Testis (tissue), 3 donors: Measurements from ENCODE around the gene FIZ1. TPM values are rescaled to one million over a fixed set of nuclear protein-coding genes. Genes with fewer than 3 reads are reported as not detected.

Experiments used
- DNase-seq: peaks from one replicate; pipeline ENCODE4 v3.0.0-alpha.2; 2019
- H3K27ac ChIP-seq, 2 donors: fragments of 200-600 bp; sonication (generic); one replicate each; pipeline ENCODE4 v1.5.1; 2019
- H3K27me3 ChIP-seq: fragments of 200-600 bp; sonication (generic); one replicate; pipeline ENCODE4 v1.5.1; 2019
- H3K36me3 ChIP-seq: fragments of 200-600 bp; sonication (generic); one replicate; pipeline ENCODE4 v1.5.1; 2017; ENCODE audit warnings: low read depth; ENCODE audit errors: missing control alignments
- H3K4me1 ChIP-seq: fragments of 200-600 bp; sonication (generic); one replicate; pipeline ENCODE4 v1.5.1; 2019
- H3K4me3 ChIP-seq, 2 donors: fragments of 200-600 bp; sonication (generic); one replicate each; pipeline ENCODE4 v1.5.1; 2017 to 2019
- H3K9me3 ChIP-seq: fragments of 200-600 bp; sonication (generic); one replicate; pipeline ENCODE4 v1.5.1; 2017
- POLR2A ChIP-seq: fragments of 450-650 bp; IDR thresholded peaks from one replicate; pipeline ENCODE4 v1.6.1; 2017; ENCODE audit warnings: antibody characterized with exemption, mild to moderate bottlenecking, moderate library complexity
- WGBS, 2 donors: methylation state at CpG; one replicate each; pipeline ENCODE4 v1.1.5; 2018; 5-methylcytosine and 5-hydroxymethylcytosine counted together
- intact Hi-C: fragments of 100-400 bp; cut with DNase I; formaldehyde crosslinking; loops from one replicate; pipeline ENCODE4 v1.15.1; 2023; ENCODE audit warnings: low total_unique reads
- polyA plus RNA-seq: library from polyadenylated mRNA; stranded (reverse); fragments of 350-450 nt; fragmentation: Illumina TruSeq; extraction: RNeasy Lipid Tissue Mini Kit (QIAGEN cat#74804); gene quantifications from one replicate; pipeline ENCODE4 v1.2.3, GENCODE V29; 2014; ENCODE audit warnings: low read depth, low replicate concordance; ENCODE audit not compliant: insufficient read depth
- total RNA-seq, 2 donors: library from RNA; depleted of rRNA; stranded (reverse); fragments of >200 nt; gene quantifications; one replicate each; pipeline ENCODE4 v1.2.3, GENCODE V29; 2016
- TF ChIP-seq, protein P1 (sequence below), 3 experiments: fragments of 450-650 bp in 2 of 3; fragments of 200-600 bp in 1 of 3; sonication (generic) in 1 of 3; IDR thresholded peaks; one replicate each; pipeline ENCODE4 v1.5.1; 2016 to 2019; ENCODE audit warnings: antibody characterized with exemption in 3 of 3, mild to moderate bottlenecking in 2 of 3, moderate library complexity in 1 of 3

The FIZ1 gene
- total and polyA plus RNA-seq, 3 donors from 2014 or later, result 8.5 to 17.4 (median 16.5) TPM

DNA sequence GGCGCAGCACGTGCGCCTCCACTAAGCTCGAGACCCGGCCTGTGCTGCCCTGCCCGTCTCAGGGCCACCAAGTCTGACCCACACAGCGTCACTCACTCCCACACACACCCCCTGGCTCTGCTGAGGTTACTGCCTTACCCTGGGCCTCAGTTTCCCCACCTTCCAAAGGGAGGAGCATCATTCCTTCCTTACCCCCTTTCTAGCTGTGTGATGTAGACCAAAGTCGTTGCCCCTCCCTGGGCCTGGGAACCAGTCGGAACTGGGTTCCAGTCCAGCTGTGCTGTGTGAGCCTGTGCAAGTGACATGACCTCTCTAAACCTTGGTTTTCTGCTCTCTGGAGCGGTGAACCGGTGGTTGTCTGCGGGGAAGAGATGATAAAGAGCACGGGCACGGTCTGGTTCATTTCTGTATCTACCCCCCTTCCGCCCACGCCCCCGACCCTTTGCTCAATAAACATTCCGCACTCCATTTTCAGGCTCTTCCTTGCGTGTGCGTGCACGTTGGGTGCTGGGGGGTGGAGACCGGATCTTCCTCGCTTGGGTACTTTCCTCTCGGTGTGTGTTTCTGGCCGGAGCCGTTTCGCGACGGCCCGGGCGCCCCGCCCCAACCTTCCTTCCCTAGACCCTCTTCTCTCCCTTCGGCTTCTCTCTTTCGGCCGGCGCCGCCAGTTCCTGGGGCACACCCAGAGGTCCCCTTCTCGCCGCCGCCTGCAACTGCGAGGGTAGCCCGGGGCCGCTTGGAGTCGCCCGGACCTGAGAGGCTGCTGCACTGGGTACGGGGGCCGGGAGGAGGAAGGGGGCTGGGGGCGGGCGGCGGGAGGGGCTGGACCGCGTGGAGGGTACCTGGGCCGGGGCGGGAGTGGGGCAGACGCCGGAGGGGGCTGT, 43.9 kb upstream of the FIZ1 start, which contains the start of gene ZNF581:
Gene ZNF581 (plus strand): TSS at position 647 of the 884 bp plus-strand sequence. CDS start 923 bp downstream, outside the sequence.
- no peaks in the 10 kb centered on the region for H3K36me3 ChIP-seq
- DNase-seq, result peak; percentile 73
- intact Hi-C loops, result no loop called here
- H3K27me3 ChIP-seq, result no peaks in the 10 kb centered on the region
- TF ChIP-seq, protein P1, sequence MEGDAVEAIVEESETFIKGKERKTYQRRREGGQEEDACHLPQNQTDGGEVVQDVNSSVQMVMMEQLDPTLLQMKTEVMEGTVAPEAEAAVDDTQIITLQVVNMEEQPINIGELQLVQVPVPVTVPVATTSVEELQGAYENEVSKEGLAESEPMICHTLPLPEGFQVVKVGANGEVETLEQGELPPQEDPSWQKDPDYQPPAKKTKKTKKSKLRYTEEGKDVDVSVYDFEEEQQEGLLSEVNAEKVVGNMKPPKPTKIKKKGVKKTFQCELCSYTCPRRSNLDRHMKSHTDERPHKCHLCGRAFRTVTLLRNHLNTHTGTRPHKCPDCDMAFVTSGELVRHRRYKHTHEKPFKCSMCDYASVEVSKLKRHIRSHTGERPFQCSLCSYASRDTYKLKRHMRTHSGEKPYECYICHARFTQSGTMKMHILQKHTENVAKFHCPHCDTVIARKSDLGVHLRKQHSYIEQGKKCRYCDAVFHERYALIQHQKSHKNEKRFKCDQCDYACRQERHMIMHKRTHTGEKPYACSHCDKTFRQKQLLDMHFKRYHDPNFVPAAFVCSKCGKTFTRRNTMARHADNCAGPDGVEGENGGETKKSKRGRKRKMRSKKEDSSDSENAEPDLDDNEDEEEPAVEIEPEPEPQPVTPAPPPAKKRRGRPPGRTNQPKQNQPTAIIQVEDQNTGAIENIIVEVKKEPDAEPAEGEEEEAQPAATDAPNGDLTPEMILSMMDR (IDR thresholded peaks at IDR 0.05), result peak in 1 of 3 experiments; percentile 18
- TF ChIP-seq POLR2A, result no peak
- 1 to 2% methylated on average over 45 to 56 of the region's 56 CpGs for WGBS, 2 donors
- H3K4me1 ChIP-seq, result peaks cover 27% of the 10 kb centered on the region
- H3K9me3 ChIP-seq, result no peaks in the 10 kb centered on the region
- peak within 1 kb of the TSS; percentile 95 to 96 for H3K4me3 ChIP-seq
- H3K27ac ChIP-seq, result peak within 1 kb of the TSS; percentile 89 to 93

DNA sequence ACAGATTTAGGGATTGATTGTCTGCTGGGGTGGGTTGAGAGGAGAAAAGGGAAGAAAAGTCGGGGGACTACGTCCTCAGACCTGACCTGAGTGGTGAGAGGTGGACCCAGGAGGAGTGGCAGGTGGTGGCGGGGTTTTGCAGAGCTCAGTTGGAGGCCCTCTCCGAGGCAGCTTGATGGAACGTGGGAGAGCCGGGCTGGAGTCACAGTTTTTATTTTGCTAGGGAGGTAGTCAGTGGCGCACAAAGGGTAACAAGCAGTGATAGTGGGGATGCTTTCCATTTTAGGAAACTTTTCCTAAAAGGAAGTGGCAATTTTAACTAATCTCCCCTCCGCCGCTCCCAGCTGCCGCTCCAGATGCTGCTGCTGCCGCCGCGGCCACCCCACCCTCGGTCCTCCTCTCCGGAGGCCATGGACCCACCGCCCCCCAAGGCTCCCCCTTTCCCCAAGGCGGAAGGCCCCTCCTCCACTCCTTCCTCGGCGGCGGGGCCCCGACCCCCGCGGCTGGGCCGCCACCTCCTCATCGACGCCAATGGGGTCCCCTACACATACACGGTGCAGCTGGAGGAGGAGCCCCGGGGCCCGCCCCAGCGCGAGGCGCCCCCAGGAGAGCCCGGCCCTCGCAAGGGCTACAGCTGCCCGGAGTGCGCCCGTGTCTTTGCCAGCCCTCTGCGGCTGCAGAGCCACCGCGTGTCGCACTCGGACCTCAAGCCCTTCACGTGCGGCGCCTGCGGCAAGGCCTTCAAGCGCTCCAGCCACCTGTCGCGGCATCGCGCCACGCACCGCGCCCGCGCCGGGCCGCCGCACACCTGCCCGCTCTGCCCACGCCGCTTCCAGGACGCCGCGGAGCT, 43.1 kb upstream of the FIZ1 start:
- Histone ChIP-seq H3K9me3 (no peaks in the 10 kb centered on the region), H3K4me3 (peak overlapping the region; percentile 95 to 96), H3K36me3 (no peaks in the 10 kb centered on the region), H3K27me3 (no peaks in the 10 kb centered on the region), H3K27ac (peak overlapping the region; percentile 76 to 93), H3K4me1 (peaks cover 24% of the 10 kb centered on the region)
- DNase-seq, result peak; percentile 59
- intact Hi-C loops, result no loop called here
- no peak for TF ChIP-seq POLR2A
- TF ChIP-seq, protein P1 (IDR thresholded peaks at IDR 0.05), result no peak
- WGBS, 2 donors, result 0 to 1% methylated on average over 16 to 60 of the region's 65 CpGs

DNA sequence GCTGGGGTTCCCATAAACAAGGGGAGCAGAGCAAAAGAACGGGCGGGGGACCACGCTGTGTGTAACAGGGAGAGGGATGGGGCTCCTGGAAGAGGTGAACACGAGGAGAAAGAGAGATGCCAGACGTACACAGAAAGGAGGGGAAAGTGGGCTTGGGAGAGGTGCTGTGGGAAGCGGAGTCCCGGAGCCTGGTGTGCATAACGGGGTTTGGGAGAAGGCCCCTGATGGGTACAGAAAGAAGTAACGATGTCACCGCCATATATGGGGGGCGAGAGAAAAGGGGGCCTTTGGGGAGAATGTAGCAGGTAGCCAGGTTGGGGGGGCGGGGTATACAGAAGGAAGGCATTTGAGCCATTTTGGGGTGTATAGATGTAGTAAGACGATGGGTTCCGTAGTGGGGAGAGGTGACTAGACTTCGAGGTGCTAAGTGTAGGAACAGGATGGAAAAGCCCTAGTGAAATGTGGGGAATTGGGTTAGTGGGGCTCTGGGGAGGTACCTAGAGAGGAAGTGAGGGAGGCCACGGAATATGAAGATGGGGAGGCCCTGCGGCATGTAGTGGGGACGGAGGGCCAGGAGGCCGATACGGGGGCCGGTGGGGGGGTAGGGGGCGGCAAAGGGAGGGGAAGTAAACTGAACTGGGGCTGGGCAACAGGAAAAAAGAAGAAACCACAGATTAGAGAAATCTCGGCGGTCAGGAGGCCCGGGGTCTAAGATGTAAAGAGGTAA, 42.3 kb upstream of the FIZ1 start:
- no peak for DNase-seq
- H3K36me3 ChIP-seq, result no peaks in the 10 kb centered on the region
- 0 to 1% methylated on average over 25 of the region's 25 CpGs for WGBS, 2 donors
- TF ChIP-seq POLR2A, result no peak
- TF ChIP-seq, protein P1 (IDR thresholded peaks at IDR 0.05), result no peak
- H3K4me1 ChIP-seq, result peaks cover 29% of the 10 kb centered on the region
- peak overlapping the region; percentile 76 to 93 for H3K27ac ChIP-seq
- no peaks in the 10 kb centered on the region for H3K9me3 ChIP-seq
- H3K27me3 ChIP-seq, result no peaks in the 10 kb centered on the region
- intact Hi-C loops, result no loop called here
- H3K4me3 ChIP-seq, result peak overlapping the region; percentile 95 to 96

DNA sequence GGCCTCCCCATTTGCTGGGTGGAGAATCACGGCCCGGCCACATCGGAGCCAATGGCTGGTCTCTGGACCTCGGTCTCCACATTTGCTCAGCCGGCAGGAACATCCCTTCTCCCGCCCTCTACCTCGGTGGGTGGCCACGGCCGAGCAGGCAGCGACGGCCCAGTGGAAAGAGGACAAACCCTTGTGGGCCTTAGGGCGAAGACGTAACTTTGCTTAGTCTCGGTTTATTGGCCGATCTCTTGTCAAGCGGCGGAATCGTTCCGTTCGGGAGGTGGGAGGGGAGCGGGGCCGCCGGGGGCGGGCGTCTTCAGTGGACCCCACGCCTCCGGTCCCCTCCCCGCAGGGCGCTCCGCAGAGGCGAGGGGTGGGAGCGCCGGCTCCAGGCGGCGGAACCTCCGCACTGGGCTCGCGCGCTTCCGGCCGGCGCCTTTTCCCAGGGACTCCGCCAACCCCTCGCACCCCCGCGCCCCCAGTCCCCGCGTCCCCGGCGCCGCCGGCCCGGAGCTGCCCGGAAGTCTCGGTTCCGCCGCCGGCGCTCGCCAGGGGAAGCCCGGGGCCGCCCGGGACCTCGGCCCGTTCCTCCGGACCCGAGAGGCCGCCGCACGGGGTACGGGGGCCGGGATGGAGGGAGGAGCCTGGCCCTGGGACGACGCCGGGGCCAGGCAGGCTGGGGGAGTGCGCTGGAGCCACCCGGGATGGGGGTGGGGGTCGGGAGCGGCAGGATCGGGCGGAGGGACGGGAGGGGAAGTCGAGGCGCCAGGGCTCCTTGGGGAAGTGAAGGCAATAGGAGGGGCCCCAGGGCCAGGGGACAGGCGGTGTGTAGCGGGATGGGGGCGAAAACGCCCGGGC, 41.5 kb upstream of the FIZ1 start, which contains the start of gene ZNF580:
Gene ZNF580 (plus strand): TSS at position 426 of the 849 bp plus-strand sequence. CDS start 1,507 bp downstream, outside the sequence.
- WGBS, 2 donors, result 1% methylated on average over 22 to 48 of the region's 89 CpGs
- Histone ChIP-seq H3K36me3 (no peaks in the 10 kb centered on the region), H3K4me1 (peaks cover 37% of the 10 kb centered on the region), H3K9me3 (no peaks in the 10 kb centered on the region), H3K27me3 (no peaks in the 10 kb centered on the region), H3K27ac (peak within 1 kb of the TSS; percentile 76 to 93), H3K4me3 (peak within 1 kb of the TSS; percentile 95 to 96)
- DNase-seq, result peak; percentile 61
- TF ChIP-seq POLR2A, result no peak
- TF ChIP-seq, protein P1 (IDR thresholded peaks at IDR 0.05), result no peak
- intact Hi-C loops, result no loop called here
